K562 (cell line): ENCODE data around the gene GPR137C. TPM values are rescaled to one million over a fixed set of nuclear protein-coding genes. Genes with fewer than 3 reads are reported as not detected.

ENCODE experiments used
- ATAC-seq: fragments of 200-7000 bp; cut with Tn5 transposase; 3 replicates; pipeline ENCODE4 v1.9.1; 2020; ENCODE audit warnings: moderate library complexity
- BruUV-seq: library from RNA; stranded (reverse); fragments of 400-500 nt; replicated peaks from 2 replicates; lab custom pipeline; 2021; lab: Mats Ljungman, UMichigan
- CTCF ChIA-PET: fragments of 300-600 bp; formaldehyde crosslinking; extraction: SDS; loops from one replicate; lab custom pipeline; 2021; ENCODE audit warnings: low intra/inter-chr PET ratio; lab: Yijun Ruan, JAX
- POLR2A ChIA-PET: fragments of 300-600, 350-650 bp; sonication (Branson Sonifier 250); formaldehyde crosslinking; extraction: SDS; loops from one replicate; lab custom pipeline; 2021; ENCODE audit warnings: antibody characterized with exemption, inconsistent platforms; lab: Yijun Ruan, JAX
- DNase-seq, 4 experiments: peaks; one replicate each; pipeline versions ENCODE4 v3.0.0 to v3.0.0-alpha.2; 2011 to 2018; ENCODE audit warnings: low spot score in 3 of 4, mixed read lengths in 3 of 4; ENCODE audit errors: extremely low read depth in 1 of 4
- FAIRE-seq: peaks from 2 replicates; lab custom pipeline; 2011; peaks lifted over from hg19 to GRCh38; lab: Jason Lieb, UNC
- H2AFZ ChIP-seq: 2 replicates; pipeline ENCODE4 v1.6.0; 2011; ENCODE audit warnings: low read depth, low read length, control low read depth, inconsistent platforms
- H3K27ac ChIP-seq: fragments of 200-600 bp; 3 replicates; pipeline ENCODE4 v1.8.0; 2011; ENCODE audit warnings: low read depth, mild to moderate bottlenecking, control low read depth, inconsistent platforms, low read length, moderate library complexity, mixed read lengths; ENCODE audit errors: extremely low read depth
- H3K27me3 ChIP-seq, 2 experiments: fragments of 300-600 bp in 1 of 2; 2 replicates in 1 of 2; 3 replicates in 1 of 2; pipeline versions ENCODE4 v1.6.0 to v1.8.0; 2011; ENCODE audit warnings: inconsistent platforms in 2 of 2, low read length in 2 of 2, mild to moderate bottlenecking in 1 of 2, mixed read lengths in 1 of 2, moderate library complexity in 1 of 2; ENCODE audit not compliant: control insufficient read depth in 2 of 2, insufficient read depth in 2 of 2
- H3K36me3 ChIP-seq: fragments of 300-600 bp; 3 replicates; pipeline ENCODE4 v1.8.0; 2011; ENCODE audit warnings: mild to moderate bottlenecking, low read length, inconsistent platforms; ENCODE audit not compliant: control insufficient read depth, insufficient read depth
- H3K4me1 ChIP-seq, 2 experiments: fragments of 200-600 bp in 1 of 2; replicated peaks in 1 of 2; 2 replicates in 1 of 2; 3 replicates in 1 of 2; pipeline versions ENCODE4 v1.5.1 to v1.8.0; 2011; ENCODE audit warnings: inconsistent platforms in 2 of 2, low read length in 2 of 2, mild to moderate bottlenecking in 1 of 2, mixed read lengths in 1 of 2, moderate library complexity in 1 of 2; ENCODE audit not compliant: control insufficient read depth in 2 of 2, insufficient read depth in 2 of 2
- H3K4me2 ChIP-seq: 2 replicates; pipeline ENCODE4 v1.6.1; 2011; ENCODE audit warnings: low read length, control low read depth, inconsistent platforms, mixed read lengths; ENCODE audit not compliant: insufficient read depth
- H3K4me3 ChIP-seq: fragments of 200-600 bp; sonication (generic), shearing (Covaris generic); 2 replicates; pipeline ENCODE4 v1.5.1; 2016; ENCODE audit warnings: control low read depth, inconsistent platforms
- H3K79me2 ChIP-seq: fragments of 200-600 bp; 3 replicates; pipeline ENCODE4 v1.8.0; 2011; ENCODE audit warnings: low read length, inconsistent platforms; ENCODE audit not compliant: control insufficient read depth, insufficient read depth
- H3K9ac ChIP-seq, 2 experiments: 2 replicates each; pipeline versions ENCODE4 v1.6.0 to v1.6.1; 2011; ENCODE audit warnings: low read depth in 2 of 2, low read length in 2 of 2, control low read depth in 1 of 2, inconsistent platforms in 1 of 2, mild to moderate bottlenecking in 1 of 2, mixed read lengths in 1 of 2; ENCODE audit not compliant: insufficient read depth in 1 of 2
- H3K9me1 ChIP-seq: one replicate; pipeline ENCODE4 v1.6.0; 2011; ENCODE audit warnings: inconsistent platforms, mild to moderate bottlenecking, low read length, moderate library complexity; ENCODE audit not compliant: control insufficient read depth, insufficient read depth
- H3K9me3 ChIP-seq: replicated peaks from 2 replicates; pipeline ENCODE4 v1.5.1; 2011; ENCODE audit warnings: low read depth, low read length, inconsistent platforms; ENCODE audit not compliant: control insufficient read depth, insufficient read depth
- H4K20me1 ChIP-seq: replicated peaks from 2 replicates; pipeline ENCODE4 v1.6.1; 2011; ENCODE audit warnings: low read length, inconsistent platforms, mixed read lengths; ENCODE audit not compliant: control insufficient read depth, insufficient read depth
- ADNP ChIP-seq: fragments of 200-800 bp; sonication (Bioruptor generic); IDR thresholded peaks from 2 replicates; pipeline ENCODE4 v1.6.1; 2016; ENCODE audit warnings: missing genetic modification characterization, missing compliant biosample characterization
- BRD9 ChIP-seq: fragments of 450-650 bp; IDR thresholded peaks from 2 replicates; pipeline ENCODE4 v1.6.1; 2018; ENCODE audit warnings: low read depth; ENCODE audit not compliant: partially characterized antibody
- DACH1 ChIP-seq: fragments of 450-650 bp; IDR thresholded peaks from 2 replicates; pipeline ENCODE4 v1.6.1; 2018; ENCODE audit not compliant: partially characterized antibody
- JUN ChIP-seq, 2 experiments: sonication (generic) in 1 of 2; formaldehyde crosslinking in 1 of 2; IDR thresholded peaks; 2 replicates each; pipeline versions ENCODE4 v1.6.1 to v1.8.0; 2012 to 2022; ENCODE audit warnings: borderline replicate concordance in 2 of 2, mild to moderate bottlenecking in 2 of 2, improper control_type of control experiment in 1 of 2, low read depth in 1 of 2, low read length in 1 of 2, missing genetic modification reagents in 1 of 2
- ZKSCAN3 ChIP-seq: fragments of 250-450 bp; sonication (Bioruptor Pico); IDR thresholded peaks from 2 replicates; pipeline ENCODE4 v1.4.0; 2020
- WGBS: fragments of 100-300 bp; shearing (Covaris generic); methylation state at CpG from one replicate; pipeline ENCODE4 v1.1.6; 2016; ENCODE audit warnings: low coverage, mixed read lengths; ENCODE audit not compliant: insufficient coverage; ENCODE audit errors: missing lambda C conversion rate; 5-methylcytosine and 5-hydroxymethylcytosine counted together
- in situ Hi-C: fragments of 300-500 bp; cut with MboI; formaldehyde crosslinking; loops from 4 replicates; pipeline ENCODE4 v1.15.0; 2018; ENCODE audit warnings: inconsistent platforms, mixed read lengths
- intact Hi-C: fragments of 100-400 bp; cut with micrococcal nuclease; formaldehyde crosslinking; loops from 2 replicates; pipeline ENCODE4 v1.14.2; 2022
- polyA plus RNA-seq, 8 experiments: library from polyadenylated mRNA; depleted of rRNA in 4 of 8; stranded (reverse) in 5 of 8; unstranded in 3 of 8; fragments of >200 nt; fragmentation: Nextera tagmentation in 2 of 8; fragmentation: Illumina TruSeq in 1 of 8; extraction: Ambion mirVana in 2 of 8; extraction: Trizol in 1 of 8; gene quantifications; 2 replicates each; pipeline versions ENCODE4 v1.2.1 to v1.2.3, GENCODE V29; 2011 to 2014; ENCODE audit warnings: inconsistent platforms in 1 of 8, missing spikeins in 1 of 8
- total RNA-seq, 7 experiments: library from RNA; depleted of rRNA in 6 of 7; stranded (reverse); fragments of >200 nt in 6 of 7; fragmentation: Illumina TruSeq in 2 of 7; extraction: Trizol in 2 of 7; gene quantifications; 2 replicates each; pipeline versions ENCODE4 v1.2.1 to v1.2.3, GENCODE V29; 2011 to 2021; ENCODE audit warnings: low replicate concordance in 1 of 7

Gene GPR137C
- total and polyA plus RNA-seq, 9 of the 15 experiments (the other 6 are each of a cell fraction or from before 2014, with no cell fraction given) = 0.03 to 0.31 (median 0.06) TPM; not detected in 4

DNA sequence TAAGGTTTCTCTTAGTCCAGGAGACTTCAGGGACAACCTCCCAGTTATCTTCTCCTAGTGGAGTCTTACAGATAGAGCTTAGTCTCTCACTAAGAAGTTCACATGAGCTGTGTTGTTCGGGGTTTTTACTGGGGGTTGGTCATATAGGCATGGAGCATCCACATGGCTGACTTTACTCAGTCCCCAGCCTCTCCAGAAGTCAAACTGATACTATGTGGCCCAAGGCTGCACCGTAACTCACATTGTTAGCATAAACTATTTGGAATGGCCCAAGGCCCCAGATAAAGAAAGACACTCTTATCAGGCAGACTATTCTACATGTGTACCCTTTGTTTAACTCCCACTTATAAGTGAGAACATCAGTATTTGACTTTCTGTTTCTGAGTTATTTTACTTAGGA, 23.2 kb downstream of the GPR137C start:
- ATAC-seq = no peak
- FAIRE-seq = no peak
- H3K9ac ChIP-seq = no peak overlapping the region

DNA sequence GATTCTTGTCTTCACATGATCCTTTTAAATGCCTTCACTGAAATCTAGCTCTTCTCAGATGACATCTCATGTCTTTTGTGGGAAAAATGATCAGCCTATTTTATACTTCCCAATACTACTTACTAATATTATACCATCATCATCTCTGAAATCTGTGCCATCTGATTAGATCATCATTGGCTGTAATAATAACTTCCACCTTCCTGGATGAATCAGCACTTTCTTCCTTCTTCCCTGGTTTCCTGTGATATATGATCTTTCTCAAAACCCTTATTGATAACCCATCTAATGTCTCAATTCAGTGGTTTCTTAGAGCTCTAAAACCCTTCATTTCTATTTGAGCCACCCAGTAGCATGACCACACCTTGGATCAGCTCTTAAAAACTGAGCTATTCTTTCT, 30.9 kb downstream of the GPR137C start:
- H3K79me2 ChIP-seq = no peaks in the 10 kb centered on the region
- no peak overlapping the region for H3K4me3 ChIP-seq
- in situ Hi-C loops = no loop called here
- intact Hi-C loops = no loop called here
- no peaks in the 10 kb centered on the region for H3K36me3 ChIP-seq
- H3K4me1 ChIP-seq = no peaks in the 10 kb centered on the region
- no peak overlapping the region for H3K4me2 ChIP-seq
- POLR2A ChIA-PET = no interaction called here
- no peaks in the 10 kb centered on the region for H3K9me3 ChIP-seq
- H2AFZ ChIP-seq = no peak overlapping the region
- 0 out of 5 replicates have a peak, but pooled peaks cover 0 to 2% of the 10 kb centered on the region in 2 experiments for H3K27me3 ChIP-seq
- TF ChIP-seq BRD9 = no peak
- TF ChIP-seq, all 486 proteins: peak for 0
- FAIRE-seq (no peak), DNase-seq (no peak), ATAC-seq (no peak)
- no peaks in the 10 kb centered on the region for H3K9me1 ChIP-seq
- H3K9ac ChIP-seq = no peak overlapping the region
- no TSS peak for BruUV-seq
- CTCF ChIA-PET = no interaction called here
- no peaks in the 10 kb centered on the region for H4K20me1 ChIP-seq
- no peak overlapping the region for H3K27ac ChIP-seq

More for the DNA sequence above, 23.2 kb downstream of the GPR137C start:
- BruUV-seq = no TSS peak
- no peak for DNase-seq
- H3K4me1 ChIP-seq = no peaks in the 10 kb centered on the region
- H3K27ac ChIP-seq = no peak overlapping the region
- no peak for TF ChIP-seq ADNP (tag)
- TF ChIP-seq DACH1 = no peak
- no peak for TF ChIP-seq ZKSCAN3 (CRISPR knock-in tag)
- TF ChIP-seq JUN (IDR thresholded peaks at IDR 0.05; ENCODE audit: borderline replicate concordance, low read depth, low read length) = no peak
- TF ChIP-seq JUN (CRISPR knock-in tag; IDR thresholded peaks at IDR 0.05; ENCODE audit: borderline replicate concordance) = no peak
- no peaks in the 10 kb centered on the region for H3K9me3 ChIP-seq
- no peak overlapping the region for H3K4me3 ChIP-seq
- ChIA-PET CTCF (no interaction called here), POLR2A (interaction anchor here (1.2 kb wide), 1 partner anchor 14 kb away, joined by 4 read pairs; no protein-coding TSS in a partner anchor)
- H3K27me3 ChIP-seq = 0 out of 5 replicates have a peak, but pooled peaks cover 0 to 2% of the 10 kb centered on the region in 2 experiments
- H3K9me1 ChIP-seq = no peaks in the 10 kb centered on the region
- 5% methylated on average over 2 of the region's 2 CpGs for WGBS
- H3K79me2 ChIP-seq = no peaks in the 10 kb centered on the region
- no peaks in the 10 kb centered on the region for H4K20me1 ChIP-seq
- H3K36me3 ChIP-seq = no peaks in the 10 kb centered on the region
- intact Hi-C loops (no loop called here), in situ Hi-C loops (no loop called here)
- H3K4me2 ChIP-seq = no peak overlapping the region
- H2AFZ ChIP-seq = no peak overlapping the region
